PFSK-1 (cell line): ENCODE measurements around the gene WDR44.

Source experiments
- POLR2AphosphoS5 ChIP-seq: IDR thresholded peaks from 2 replicates; pipeline ENCODE4 v1.6.1; 2012; ENCODE audit warnings: low read depth, mild to moderate bottlenecking, control low read depth, low read length, moderate library complexity
- TAF1 ChIP-seq: IDR thresholded peaks from 2 replicates; pipeline ENCODE4 v1.6.1; 2012; ENCODE audit warnings: low read length, control low read depth, borderline replicate concordance; ENCODE audit not compliant: insufficient read depth
- TF ChIP-seq, protein P1 (sequence below), 2 experiments: IDR thresholded peaks; 2 replicates each; pipeline versions ENCODE4 v1.6.1 to v1.8.0; 2011 to 2012; ENCODE audit warnings: low read depth in 2 of 2, low read length in 2 of 2, control low read depth in 1 of 2, inconsistent platforms in 1 of 2, mild to moderate bottlenecking in 1 of 2, moderate library complexity in 1 of 2; ENCODE audit not compliant: insufficient read depth in 1 of 2

- TF ChIP-seq POLR2AphosphoS5 (no peak), TAF1 (no peak)
- TF ChIP-seq, protein P1, sequence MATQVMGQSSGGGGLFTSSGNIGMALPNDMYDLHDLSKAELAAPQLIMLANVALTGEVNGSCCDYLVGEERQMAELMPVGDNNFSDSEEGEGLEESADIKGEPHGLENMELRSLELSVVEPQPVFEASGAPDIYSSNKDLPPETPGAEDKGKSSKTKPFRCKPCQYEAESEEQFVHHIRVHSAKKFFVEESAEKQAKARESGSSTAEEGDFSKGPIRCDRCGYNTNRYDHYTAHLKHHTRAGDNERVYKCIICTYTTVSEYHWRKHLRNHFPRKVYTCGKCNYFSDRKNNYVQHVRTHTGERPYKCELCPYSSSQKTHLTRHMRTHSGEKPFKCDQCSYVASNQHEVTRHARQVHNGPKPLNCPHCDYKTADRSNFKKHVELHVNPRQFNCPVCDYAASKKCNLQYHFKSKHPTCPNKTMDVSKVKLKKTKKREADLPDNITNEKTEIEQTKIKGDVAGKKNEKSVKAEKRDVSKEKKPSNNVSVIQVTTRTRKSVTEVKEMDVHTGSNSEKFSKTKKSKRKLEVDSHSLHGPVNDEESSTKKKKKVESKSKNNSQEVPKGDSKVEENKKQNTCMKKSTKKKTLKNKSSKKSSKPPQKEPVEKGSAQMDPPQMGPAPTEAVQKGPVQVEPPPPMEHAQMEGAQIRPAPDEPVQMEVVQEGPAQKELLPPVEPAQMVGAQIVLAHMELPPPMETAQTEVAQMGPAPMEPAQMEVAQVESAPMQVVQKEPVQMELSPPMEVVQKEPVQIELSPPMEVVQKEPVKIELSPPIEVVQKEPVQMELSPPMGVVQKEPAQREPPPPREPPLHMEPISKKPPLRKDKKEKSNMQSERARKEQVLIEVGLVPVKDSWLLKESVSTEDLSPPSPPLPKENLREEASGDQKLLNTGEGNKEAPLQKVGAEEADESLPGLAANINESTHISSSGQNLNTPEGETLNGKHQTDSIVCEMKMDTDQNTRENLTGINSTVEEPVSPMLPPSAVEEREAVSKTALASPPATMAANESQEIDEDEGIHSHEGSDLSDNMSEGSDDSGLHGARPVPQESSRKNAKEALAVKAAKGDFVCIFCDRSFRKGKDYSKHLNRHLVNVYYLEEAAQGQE (IDR thresholded peaks at IDR 0.05; ENCODE audit: insufficient read depth in 1 of 2, low read depth in 2 of 2, low read length in 2 of 2), result no peak
These were observed 4.8 kb downstream of the WDR44 start for GRCh38 chrX:118350706-118351105.
